NK-92 treated with Interleukin-12 subunit alpha and Interleukin-12 subunit beta, amount 100 ng/mL, for 24 hours (cell line): ENCODE measurements around the gene SBK3.
"Not testable (repeated sequence)": the region's sequence is repeated elsewhere in the genome, so short reads cannot be mapped to it uniquely, and the experiment has no call there.

Experiments used
- DNase-seq: peaks from one replicate; lab custom pipeline; 2025; lab: John Stamatoyannopoulos, UW

Gene SBK3

GRCh38 chr19:55516878-55517620 lies 28.3 kb downstream of the SBK3 start:
- peak; percentile 79 for DNase-seq

GRCh38 chr19:55508120-55508519 lies 37.2 kb downstream of the SBK3 start:
- DNase-seq: no peak

GRCh38 chr19:55504981-55505380 lies 40.4 kb downstream of the SBK3 start:
- no peak for DNase-seq

- no peak for DNase-seq
These were observed 41.1 kb downstream of the SBK3 start for GRCh38 chr19:55504252-55504603.

GRCh38 chr19:55503502-55504251 lies 41.7 kb downstream of the SBK3 start:
- peak; percentile 92 for DNase-seq

GRCh38 chr19:55503157-55503501 lies 42.2 kb downstream of the SBK3 start:
- DNase-seq: no peak

- DNase-seq: no peak
These were observed 43.0 kb downstream of the SBK3 start for GRCh38 chr19:55502197-55502952.

GRCh38 chr19:55500368-55500952 lies 44.9 kb downstream of the SBK3 start:
- DNase-seq: no peak

GRCh38 chr19:55498246-55498840 lies 47.0 kb downstream of the SBK3 start:
- no peak for DNase-seq

- DNase-seq: no peak
These were observed 47.6 kb downstream of the SBK3 start for GRCh38 chr19:55497763-55498162.

- not testable (repeated sequence) for DNase-seq
These were observed 48.5 kb downstream of the SBK3 start for GRCh38 chr19:55496820-55497219.

- no peak for DNase-seq
These were observed 49.5 kb downstream of the SBK3 start for GRCh38 chr19:55495646-55496349.

GRCh38 chr19:55494172-55494761 lies 51.1 kb downstream of the SBK3 start:
- no peak for DNase-seq

- DNase-seq: no peak
These were observed 51.6 kb downstream of the SBK3 start for GRCh38 chr19:55493645-55494171.

- DNase-seq: no peak
These were observed 52.2 kb downstream of the SBK3 start for GRCh38 chr19:55493052-55493644.

GRCh38 chr19:55492362-55492944 lies 52.9 kb downstream of the SBK3 start:
- DNase-seq: no peak

GRCh38 chr19:55491546-55492360 lies 53.6 kb downstream of the SBK3 start:
- DNase-seq: no peak
